WTC11 (cell line): ENCODE data around the gene KCNMA1.

Experiments
- CBFB ChIP-seq: sonication (generic); formaldehyde crosslinking; IDR thresholded peaks from 2 replicates; pipeline ENCODE4 v1.8.1; 2022; ENCODE audit warnings: mild to moderate bottlenecking, low read depth, missing genetic modification reagents
- CREM ChIP-seq: sonication (generic); formaldehyde crosslinking; IDR thresholded peaks from 2 replicates; pipeline ENCODE4 v1.8.1; 2022; ENCODE audit warnings: mild to moderate bottlenecking, missing genetic modification reagents, moderate library complexity
- CTCF ChIP-seq: fragments of 200-600 bp; IDR thresholded peaks from 2 replicates; pipeline ENCODE4 v1.8.0; 2022; ENCODE audit warnings: antibody characterized with exemption
- STAT6 ChIP-seq: sonication (generic); formaldehyde crosslinking; conservative IDR thresholded peaks from 2 replicates; pipeline ENCODE4 v1.8.1; 2023; ENCODE audit warnings: mild to moderate bottlenecking, low read depth, missing genetic modification reagents, moderate library complexity
- TCF7 ChIP-seq: sonication (generic); formaldehyde crosslinking; IDR thresholded peaks from 2 replicates; pipeline ENCODE4 v1.8.0; 2022; ENCODE audit warnings: mild to moderate bottlenecking, low read depth, missing genetic modification reagents, moderate library complexity
- USF1 ChIP-seq: sonication (generic); formaldehyde crosslinking; IDR thresholded peaks from 2 replicates; pipeline ENCODE4 v1.8.0; 2022; ENCODE audit warnings: mild to moderate bottlenecking, missing genetic modification reagents
- USF2 ChIP-seq: sonication (generic); formaldehyde crosslinking; IDR thresholded peaks from 2 replicates; pipeline ENCODE4 v1.8.1; 2023; ENCODE audit warnings: mild to moderate bottlenecking, missing genetic modification reagents, moderate library complexity
- ZSCAN18 ChIP-seq: fragments of 250-450 bp; sonication (Bioruptor Pico); IDR thresholded peaks from 2 replicates; pipeline ENCODE4 v2.1.2; 2022; ENCODE audit warnings: mild to moderate bottlenecking, moderate library complexity

- TF ChIP-seq CTCF (no peak), STAT6 (no peak), CBFB (no peak), USF1 (CRISPR knock-in tag) (no peak), TCF7 (CRISPR knock-in tag) (no peak), USF2 (CRISPR knock-in tag) (no peak), ZSCAN18 (CRISPR knock-in tag) (no peak), CREM (CRISPR knock-in tag) (no peak)
These were observed 331.7 kb downstream of the KCNMA1 start for GRCh38 chr10:77305650-77306632.
